Measurements from ENCODE around the gene MAEL.
A peak's percentile ranks its signal among the peaks of the same experiment; 100 is the strongest.
"Not testable (repeated sequence)": the region's sequence is repeated elsewhere in the genome, so short reads cannot be mapped to it uniquely, and the experiment has no call there.

Gene MAEL

DNA sequence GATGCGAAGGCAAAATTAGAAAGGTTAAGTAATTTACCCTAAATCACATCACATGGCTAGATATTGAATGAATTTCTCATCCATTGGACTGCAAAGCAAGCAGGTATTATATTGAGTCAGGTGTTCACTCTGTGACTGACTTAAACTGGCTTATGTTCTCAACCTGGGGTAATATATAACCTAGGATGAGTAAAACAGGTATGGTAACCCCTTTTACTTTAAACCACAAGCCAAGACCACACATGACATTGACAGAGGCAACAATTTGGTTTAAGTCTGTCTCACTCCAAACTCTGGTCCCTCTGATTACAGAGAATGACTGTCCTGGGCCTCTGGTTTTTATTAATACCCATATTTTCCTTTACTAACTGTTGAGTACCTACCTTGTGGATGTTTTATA, 33.3 kb downstream of the MAEL start:
- no peak for TF ChIP-seq CTCF (IDR thresholded peaks at IDR 0.05; ENCODE audit: low read depth, low read length)

GRCh38 chr1:167029553-167029952, 40.5 kb downstream of the MAEL start:
- DNase-seq (ENCODE audit: extremely low read depth, low read depth) = not testable (repeated sequence)

More for the DNA sequence above, 33.3 kb downstream of the MAEL start:
- DNase-seq (ENCODE audit: extremely low read depth, low read depth) = no peak

GRCh38 chr1:167033646-167034045, 44.6 kb downstream of the MAEL start:
- no peak for TF ChIP-seq CTCF (IDR thresholded peaks at IDR 0.05; ENCODE audit: low read depth, low read length)
- DNase-seq (ENCODE audit: extremely low read depth, low read depth) = no peak

DNA sequence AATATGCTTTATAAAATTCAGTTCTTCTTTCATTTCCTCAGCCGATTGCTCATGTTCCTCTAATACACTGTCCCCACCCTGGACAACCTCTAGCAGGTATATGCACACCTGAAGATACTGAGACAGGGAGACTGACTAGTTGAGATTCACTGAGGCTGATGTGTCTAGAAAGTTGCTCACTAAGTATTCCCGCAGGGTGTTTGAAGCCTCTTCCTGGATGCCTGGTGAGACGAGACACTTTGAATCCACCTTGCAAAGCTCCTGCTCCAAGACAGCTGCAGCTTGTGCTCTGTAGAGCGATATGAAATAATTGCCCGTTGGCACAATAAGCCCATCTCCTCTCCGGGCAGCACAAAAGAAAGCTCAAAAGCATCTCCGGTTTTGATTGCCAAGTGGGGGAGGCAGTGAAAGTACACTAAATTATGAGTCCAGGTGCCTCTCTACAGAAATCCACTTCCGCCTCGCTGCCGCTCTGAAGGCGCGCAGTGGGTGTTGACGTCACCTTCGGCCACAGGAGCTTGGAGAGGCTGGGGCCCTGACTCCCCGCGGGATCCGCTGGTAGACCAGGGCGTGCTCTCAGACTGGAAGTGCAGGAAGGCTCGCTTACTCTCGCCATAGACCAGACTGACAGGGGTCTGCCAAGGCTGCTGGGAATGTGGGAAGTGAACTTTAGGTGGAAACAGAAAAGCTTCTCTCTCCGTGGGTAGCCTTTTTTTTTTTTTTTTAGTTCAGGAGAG, 54.8 kb downstream of the MAEL start:
- TF ChIP-seq CTCF (IDR thresholded peaks at IDR 0.05; ENCODE audit: low read depth, low read length) = no peak

DNA sequence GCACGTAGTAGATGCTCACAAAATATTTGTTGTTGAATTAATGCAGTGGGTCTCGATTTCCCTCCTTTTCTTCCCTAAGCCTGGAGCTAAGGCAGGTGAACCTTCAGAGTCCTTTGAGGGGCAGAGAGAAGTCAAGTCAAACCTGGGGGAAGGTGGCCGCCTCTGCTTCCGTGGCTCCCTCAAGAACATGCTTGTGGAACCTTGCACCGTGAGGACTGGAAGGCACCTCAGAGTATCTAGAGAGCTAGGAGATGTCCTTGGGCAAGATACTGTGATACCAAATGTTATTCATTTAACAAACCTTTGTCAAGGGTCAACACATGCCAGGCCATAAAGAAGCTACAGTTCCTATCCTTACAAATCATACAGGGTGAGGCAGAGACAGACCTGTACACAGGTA, 62.8 kb downstream of the MAEL start:
- no peak for TF ChIP-seq CTCF (IDR thresholded peaks at IDR 0.05; ENCODE audit: low read depth, low read length)
- DNase-seq (ENCODE audit: extremely low read depth, low read depth) = no peak

More for the DNA sequence above, 54.8 kb downstream of the MAEL start:
- DNase-seq (ENCODE audit: extremely low read depth, low read depth) = no peak

GRCh38 chr1:167052389-167052788, 63.3 kb downstream of the MAEL start:
- peak; percentile 38 for TF ChIP-seq CTCF (IDR thresholded peaks at IDR 0.05; ENCODE audit: low read depth, low read length)
- no peak for DNase-seq (ENCODE audit: extremely low read depth, low read depth)

GRCh38 chr1:167054531-167054930, 65.5 kb downstream of the MAEL start:
- no peak for TF ChIP-seq CTCF (IDR thresholded peaks at IDR 0.05; ENCODE audit: low read depth, low read length)
- no peak for DNase-seq (ENCODE audit: extremely low read depth, low read depth)

Measured in AG09319 (cell line).